Measurements from ENCODE around the gene WDFY3. TPM values are rescaled to one million over a fixed set of nuclear protein-coding genes. Genes with fewer than 3 reads are reported as not detected.

Gene WDFY3
- total RNA-seq, 6 experiments from 2014 or later, result 39.1 to 52.6 (median 48.3) TPM

GRCh38 chr4:84994280-84994679 lies 27.8 kb upstream of the WDFY3 start:
- Mint-ChIP-seq H3K4me3 (no peak overlapping the region), H3K27ac (no peak overlapping the region), H3K9me3 (no peaks in the 10 kb centered on the region; the same call in 1 of the 2 replicates), H3K36me3 (ENCODE audit: low read depth) (no peaks in the 10 kb centered on the region), H3K27me3 (ENCODE audit: insufficient read depth) (no peaks in the 10 kb centered on the region; the same call in 1 of the 2 replicates), H3K4me1 (ENCODE audit: low read depth) (peaks cover 11% of the 10 kb centered on the region)
- DNase-seq, result no peak
- TF ChIP-seq CTCF (IDR thresholded peaks at IDR 0.05), result no peak

DNA sequence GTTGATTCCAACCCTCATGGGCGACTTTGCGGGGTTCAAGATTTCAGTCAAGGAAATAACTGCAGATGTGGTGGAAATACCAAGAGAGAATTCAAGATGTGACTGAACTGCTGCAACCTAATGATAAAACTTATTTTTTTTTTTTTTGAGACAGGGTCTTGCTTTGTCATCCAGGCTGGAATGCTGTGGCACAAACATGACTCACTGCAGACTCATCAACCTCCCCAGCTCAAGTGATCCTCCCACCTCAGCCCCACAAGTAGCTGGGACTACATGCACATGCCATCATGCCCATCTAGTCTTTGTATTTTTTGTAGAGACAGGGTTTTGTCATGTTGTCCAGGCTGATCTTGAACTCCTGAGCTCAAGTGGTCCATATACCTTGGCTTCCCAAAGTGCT lies 19.5 kb upstream of the WDFY3 start:
- H3K4me3 Mint-ChIP-seq, result 0 out of 2 replicates have a peak overlapping the region, but pooled peaks have one; percentile 20
- TF ChIP-seq CTCF (IDR thresholded peaks at IDR 0.05), result no peak

GRCh38 chr4:84977396-84977795 lies 10.9 kb upstream of the WDFY3 start:
- Mint-ChIP-seq H3K36me3 (ENCODE audit: low read depth) (0 out of 2 replicates have a peak, but pooled peaks cover 4% of the 10 kb centered on the region), H3K27me3 (ENCODE audit: insufficient read depth) (no peaks in the 10 kb centered on the region; the same call in 1 of the 2 replicates), H3K27ac (no peak overlapping the region), H3K9me3 (no peaks in the 10 kb centered on the region), H3K4me1 (ENCODE audit: low read depth) (no peaks in the 10 kb centered on the region), H3K4me3 (no peak overlapping the region)
- no peak for DNase-seq
- TF ChIP-seq CTCF (IDR thresholded peaks at IDR 0.05), result no peak

More for the DNA sequence above, 19.5 kb upstream of the WDFY3 start:
- Mint-ChIP-seq H3K36me3 (ENCODE audit: low read depth) (peaks cover 38% of the 10 kb centered on the region), H3K9me3 (peaks cover 26% of the 10 kb centered on the region), H3K27ac (peak overlapping the region; percentile 84), H3K27me3 (ENCODE audit: insufficient read depth) (peaks cover 3% of the 10 kb centered on the region; the same call in 1 of the 2 replicates), H3K4me1 (ENCODE audit: low read depth) (peaks cover 13% of the 10 kb centered on the region)
- DNase-seq, result peak; percentile 79

DNA sequence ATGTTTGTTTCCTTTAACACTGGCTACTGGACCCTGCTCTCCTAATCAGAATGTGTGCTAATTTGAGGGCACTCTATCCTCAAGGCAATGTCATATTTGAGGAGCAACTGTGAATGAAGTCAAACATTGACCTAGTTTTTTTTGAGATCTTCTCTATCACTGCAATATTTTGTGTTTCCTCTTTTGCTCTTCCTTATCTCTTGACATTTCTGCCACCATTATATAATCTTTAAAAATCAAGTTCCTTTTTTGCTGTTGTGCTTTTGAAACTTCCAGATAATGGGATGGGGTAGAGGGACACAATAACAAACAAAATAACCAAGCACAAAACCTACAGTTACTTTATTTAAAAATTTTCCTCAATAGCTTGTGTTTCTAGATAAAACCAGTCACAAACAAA lies 7.4 kb upstream of the WDFY3 start:
- Mint-ChIP-seq H3K4me3 (no peak overlapping the region), H3K9me3 (no peaks in the 10 kb centered on the region), H3K27ac (no peak overlapping the region), H3K27me3 (ENCODE audit: insufficient read depth) (no peaks in the 10 kb centered on the region; the same call in 1 of the 2 replicates), H3K36me3 (ENCODE audit: low read depth) (no peaks in the 10 kb centered on the region), H3K4me1 (ENCODE audit: low read depth) (no peaks in the 10 kb centered on the region)
- no peak for TF ChIP-seq CTCF (IDR thresholded peaks at IDR 0.05)
- DNase-seq, result no peak

DNA sequence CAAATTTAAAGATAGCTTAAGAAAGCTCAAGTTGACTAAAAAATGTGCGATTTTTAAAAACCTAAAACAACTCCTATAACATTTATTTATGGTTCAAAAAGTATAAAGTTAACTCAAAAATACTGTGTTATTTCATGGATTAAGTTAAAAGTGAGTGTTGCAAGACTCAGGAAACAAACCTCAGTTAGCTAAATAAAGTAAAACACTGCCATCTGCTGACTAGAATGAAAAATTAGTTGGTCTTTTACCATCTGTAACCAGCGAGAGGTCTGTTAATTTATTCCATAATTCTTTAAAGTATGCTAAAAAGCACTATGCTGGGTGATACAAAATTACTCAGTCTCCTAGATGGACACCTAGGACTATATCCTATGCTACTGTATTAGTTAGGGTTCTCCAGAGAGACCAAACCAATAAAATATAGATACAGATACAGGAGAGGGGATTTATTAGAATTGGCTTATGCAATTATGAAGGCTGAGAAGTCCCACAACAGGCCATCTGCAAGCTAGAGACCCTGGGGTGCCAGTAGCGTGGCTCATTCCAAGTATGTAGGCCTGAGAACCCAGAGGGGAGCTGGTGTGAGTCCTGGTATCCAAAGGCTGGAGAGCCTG lies 4.9 kb upstream of the WDFY3 start:
- H3K9me3 Mint-ChIP-seq, result no peaks in the 10 kb centered on the region
- H3K36me3 Mint-ChIP-seq (ENCODE audit: low read depth), result no peaks in the 10 kb centered on the region; the same call in 1 of the 2 replicates
- peaks cover 13% of the 10 kb centered on the region for H3K4me1 Mint-ChIP-seq (ENCODE audit: low read depth)
- H3K27ac Mint-ChIP-seq, result no peak overlapping the region
- DNase-seq, result peak; percentile 69
- no peak overlapping the region for H3K4me3 Mint-ChIP-seq
- H3K27me3 Mint-ChIP-seq (ENCODE audit: insufficient read depth), result no peaks in the 10 kb centered on the region
- TF ChIP-seq CTCF (IDR thresholded peaks at IDR 0.05), result peak; percentile 86
